Erythroblast (primary cell): Measurements from ENCODE around the gene EIF5A.

Source experiments
- GATA1 ChIP-seq: IDR thresholded peaks from 2 replicates; pipeline ENCODE4 v1.6.1; 2011; ENCODE audit warnings: low read depth, mild to moderate bottlenecking, control low read depth, low read length, moderate library complexity
- POLR2A ChIP-seq: IDR thresholded peaks from 2 replicates; pipeline ENCODE4 v1.6.1; 2011; ENCODE audit warnings: mild to moderate bottlenecking, low read length

DNA sequence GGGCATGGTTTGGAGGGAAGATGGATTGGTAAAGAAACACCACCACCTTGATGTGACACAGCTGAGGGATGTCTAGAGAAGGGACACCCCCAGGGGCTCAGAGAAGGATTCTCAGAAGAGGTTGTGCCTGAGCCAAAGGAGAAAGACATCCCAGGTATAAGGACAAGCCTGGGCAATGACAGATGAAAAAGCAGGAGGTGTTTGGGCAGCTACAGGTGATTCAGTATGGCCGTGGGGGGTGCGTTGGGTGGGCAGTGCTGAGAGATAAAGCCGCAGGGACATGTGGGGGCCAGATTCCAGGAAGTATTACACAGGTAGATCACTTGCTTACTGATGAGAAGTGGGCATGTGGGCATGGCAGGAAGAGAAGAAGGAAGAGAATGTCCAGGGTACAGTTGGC lies 54.5 kb downstream of the EIF5A start:
- TF ChIP-seq POLR2A (no peak), GATA1 (no peak)
